ENCODE data around the gene PNPLA7.
"Not testable (repeated sequence)": the region's sequence is repeated elsewhere in the genome, so short reads cannot be mapped to it uniquely, and the experiment has no call there.

Gene PNPLA7

DNA sequence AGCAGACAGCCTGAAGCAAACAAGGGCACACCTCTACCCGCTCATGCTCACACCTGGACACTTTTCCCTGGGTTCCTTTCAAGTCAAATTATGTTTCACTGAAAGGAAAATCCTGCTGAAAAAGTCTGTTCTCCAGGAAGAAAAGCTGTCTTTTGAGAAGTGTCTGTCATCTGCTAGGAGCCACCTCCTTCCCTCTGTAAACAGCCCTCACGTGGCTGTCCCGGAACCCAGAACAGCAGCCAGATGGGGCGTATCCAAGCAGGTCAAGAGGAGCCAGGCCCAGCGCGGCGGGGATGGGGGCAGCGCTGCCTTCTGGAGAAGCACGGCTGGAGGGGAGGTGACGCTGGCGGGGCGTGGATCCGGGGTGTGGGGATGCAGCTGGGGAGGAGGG lies at the start of gene PNPLA7:
Gene PNPLA7, minus strand, starts transcription at position 172 of the 391 bp plus-strand sequence. CDS start 205 bp downstream, outside the sequence.
- no peak for DNase-seq (ENCODE audit: low read depth)

DNA sequence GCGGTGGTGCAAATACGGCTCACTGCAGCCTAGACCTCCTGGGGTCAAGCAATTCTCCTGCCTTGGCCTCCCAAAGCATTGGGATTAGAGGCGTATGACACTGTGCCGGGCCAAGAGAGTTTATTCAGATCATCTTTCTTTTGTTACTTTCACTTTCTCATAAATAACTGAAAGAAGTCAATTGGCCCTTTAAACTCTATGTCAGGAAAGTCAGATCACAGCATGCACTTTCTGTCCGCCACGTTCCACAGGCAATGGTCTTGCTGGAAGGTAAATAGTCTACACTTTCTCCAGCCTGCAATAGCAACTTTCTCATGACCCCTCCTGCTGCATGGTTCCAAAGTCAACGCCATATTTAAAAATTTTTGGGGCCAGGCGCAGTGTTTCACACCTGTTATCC lies 48.7 kb upstream of the PNPLA7 start:
- DNase-seq (ENCODE audit: low read depth): no peak

DNA sequence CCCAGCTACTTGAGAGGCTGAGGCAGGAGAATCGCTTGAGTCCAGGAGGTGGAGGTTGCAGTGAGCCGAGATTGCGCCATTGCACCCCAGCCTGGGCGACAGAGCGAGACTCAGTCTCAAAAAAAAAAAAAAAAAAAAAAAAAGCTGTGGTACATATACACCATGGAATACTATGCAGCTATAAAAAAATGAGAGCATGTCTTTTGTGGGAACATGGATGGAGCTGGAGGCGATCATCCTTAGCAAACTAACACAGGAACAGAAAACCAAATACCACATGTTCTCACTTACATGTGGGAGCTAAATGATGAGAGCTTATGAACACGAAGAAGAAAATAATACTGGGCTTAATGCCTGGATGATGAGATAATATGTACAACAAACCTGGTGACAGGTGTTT lies 46.4 kb upstream of the PNPLA7 start:
- DNase-seq (ENCODE audit: low read depth): not testable (repeated sequence)

DNA sequence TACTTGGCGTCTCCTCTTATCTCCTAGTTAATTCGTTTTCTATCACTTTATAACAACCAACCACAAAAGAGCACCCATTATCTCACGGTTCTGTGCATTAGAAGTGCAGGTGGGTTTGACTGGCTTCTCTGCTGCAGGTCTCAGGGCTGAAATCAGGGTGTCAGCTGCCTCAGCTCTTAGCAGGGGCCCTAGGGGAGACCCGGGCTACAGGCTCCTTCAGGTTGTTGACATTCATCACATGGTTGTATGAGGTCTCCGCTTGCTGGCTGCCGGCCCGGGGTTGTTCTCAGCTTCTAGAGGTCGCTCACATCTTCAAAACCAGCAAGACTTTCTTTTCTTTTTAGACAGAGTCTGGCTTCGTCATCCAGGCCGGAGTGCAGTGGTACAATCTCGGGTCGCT lies 43.0 kb upstream of the PNPLA7 start:
- DNase-seq (ENCODE audit: low read depth): no peak

DNA sequence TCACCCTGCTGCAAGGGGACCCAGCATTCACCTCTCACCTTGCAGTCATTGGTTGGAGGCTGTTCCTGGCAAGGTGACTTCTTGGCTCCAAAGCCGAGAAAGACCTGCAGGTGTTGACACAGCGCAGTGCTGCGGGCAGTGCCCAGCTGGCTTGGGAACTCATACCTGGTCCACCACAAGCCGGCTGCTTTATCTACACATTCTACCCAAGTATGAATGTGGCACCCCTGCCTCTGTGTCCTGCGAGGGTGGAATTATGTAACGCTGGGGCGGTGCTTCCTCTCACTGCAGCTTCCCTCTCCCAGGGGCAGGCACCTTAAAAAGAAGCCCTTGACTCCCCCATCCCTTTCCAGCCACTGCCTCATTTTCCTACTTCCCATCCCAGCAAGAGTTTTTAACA lies 42.6 kb upstream of the PNPLA7 start:
- no peak for DNase-seq (ENCODE audit: low read depth)

DNA sequence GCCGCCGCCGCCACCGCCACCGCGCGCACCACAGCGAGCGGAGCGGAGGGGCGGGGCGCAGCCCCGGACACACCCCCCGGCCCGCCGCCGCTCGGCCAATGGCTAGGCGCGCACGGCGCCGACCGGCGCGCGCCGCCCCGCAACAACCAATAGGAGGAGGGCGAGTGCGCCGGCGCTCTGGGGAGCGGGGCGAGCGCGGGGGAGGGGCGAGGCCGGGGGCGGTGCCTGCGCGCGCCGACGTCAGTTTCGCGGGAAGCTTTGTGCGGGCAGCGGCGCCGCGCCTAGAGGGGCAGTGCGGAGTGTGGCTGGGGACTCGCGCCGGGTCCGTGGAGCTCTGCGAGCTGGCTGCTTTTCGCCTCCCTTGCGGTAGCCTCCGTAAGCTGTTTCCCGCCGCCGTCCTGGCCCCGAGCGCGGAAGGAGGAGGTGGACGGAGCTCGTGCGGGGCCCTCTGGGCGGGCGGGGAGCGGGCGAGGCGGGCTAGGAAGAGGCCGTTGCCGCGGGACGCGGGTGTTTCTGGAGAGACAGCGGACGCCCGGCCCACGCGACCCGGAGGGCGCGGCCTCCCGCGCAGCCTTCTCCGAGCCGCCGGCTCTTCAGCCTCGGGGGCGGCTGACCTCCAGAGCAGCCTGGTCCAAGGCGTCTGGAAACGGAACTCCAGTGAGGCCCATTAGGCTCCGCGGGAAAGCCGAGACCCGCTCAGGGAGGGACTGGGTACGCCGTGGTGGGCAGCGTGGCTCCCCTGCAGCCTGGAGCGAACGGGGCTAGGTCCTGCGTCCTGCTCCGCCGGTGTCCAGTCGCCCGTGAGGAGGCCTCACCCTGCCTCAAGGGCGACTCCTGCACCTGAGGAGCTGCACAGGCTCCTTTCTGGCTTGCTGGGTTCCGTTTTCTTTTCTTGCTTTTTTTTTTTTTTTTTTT lies 40.5 kb upstream of the PNPLA7 start, which contains the start of gene ZMYND19:
Gene ZMYND19, minus strand, starts transcription at position 44 of the 915 bp plus-strand sequence. CDS start 249 bp downstream, outside the sequence.
- no peak for DNase-seq (ENCODE audit: low read depth)

DNA sequence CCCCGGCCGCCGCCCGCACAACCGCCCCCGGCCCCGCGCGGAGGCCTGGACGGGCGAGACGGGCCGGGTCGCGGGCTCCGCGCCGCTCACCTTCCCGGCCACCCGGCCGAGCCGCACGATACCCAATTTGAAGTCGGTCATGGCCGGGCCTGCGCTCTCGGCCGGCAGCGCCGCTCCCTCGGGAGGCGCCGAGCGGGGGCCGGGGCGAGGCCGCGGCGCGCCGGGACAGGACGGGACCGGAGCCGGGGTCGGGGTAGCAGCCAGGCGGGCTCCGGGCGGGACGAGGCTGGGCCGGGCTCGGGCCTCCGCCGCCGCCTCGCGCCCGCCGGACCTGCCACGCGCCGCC lies 39.9 kb upstream of the PNPLA7 start:
- DNase-seq (ENCODE audit: low read depth): no peak

DNA sequence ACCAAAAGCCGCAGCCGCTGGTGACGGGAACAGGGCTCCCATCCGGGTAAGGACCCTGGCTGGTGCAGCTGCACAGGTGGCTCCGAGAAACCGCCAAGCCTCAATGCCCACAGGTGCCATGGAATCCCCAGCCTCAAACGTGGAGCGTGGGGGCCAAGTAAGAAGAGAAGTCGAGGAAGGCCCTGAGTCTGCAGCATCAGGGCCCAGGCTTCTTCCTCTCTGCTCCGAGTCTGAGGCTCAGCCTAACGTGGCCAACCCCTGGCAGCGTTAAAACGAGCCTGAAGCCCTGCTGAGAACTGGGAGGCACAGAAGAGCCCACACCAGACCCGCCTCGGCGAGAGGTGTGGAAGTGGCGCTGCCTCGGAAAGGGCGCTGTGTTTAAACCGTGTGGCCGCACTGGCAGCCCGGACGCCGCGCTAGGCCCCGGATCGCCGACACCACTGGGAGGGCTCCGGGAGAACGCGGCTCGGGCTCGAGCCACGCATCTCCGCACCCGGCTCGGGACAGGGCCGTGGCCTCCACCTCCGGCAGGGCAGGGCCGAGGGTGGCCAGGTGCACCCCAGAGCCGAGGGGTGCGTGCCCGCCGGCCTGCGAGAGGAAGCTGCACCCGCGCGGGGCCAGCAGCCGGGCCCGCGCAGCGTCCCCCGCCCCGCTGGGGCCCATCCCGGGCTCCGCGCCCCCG lies 39.4 kb upstream of the PNPLA7 start:
- no peak for DNase-seq (ENCODE audit: low read depth)

DNA sequence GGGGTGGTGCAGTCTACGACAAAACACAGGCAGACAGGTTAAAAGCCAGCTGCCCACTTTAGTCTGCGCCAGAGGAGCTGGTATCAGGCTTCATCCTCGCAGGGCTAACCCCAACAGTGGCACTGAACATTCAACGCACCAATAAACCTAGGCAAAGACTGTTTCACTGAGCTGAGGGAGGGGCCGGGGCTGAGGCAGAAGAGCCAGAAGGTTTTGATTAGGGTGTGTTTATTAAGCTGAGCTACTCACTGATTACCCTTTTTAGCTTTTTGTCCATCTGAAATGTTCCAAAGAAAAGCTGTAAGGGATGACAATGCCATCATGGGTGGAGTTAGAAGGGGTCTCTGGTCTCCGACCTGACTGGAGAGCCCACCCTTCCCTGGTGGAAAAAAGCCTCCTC lies 38.7 kb upstream of the PNPLA7 start:
- DNase-seq (ENCODE audit: low read depth): no peak

DNA sequence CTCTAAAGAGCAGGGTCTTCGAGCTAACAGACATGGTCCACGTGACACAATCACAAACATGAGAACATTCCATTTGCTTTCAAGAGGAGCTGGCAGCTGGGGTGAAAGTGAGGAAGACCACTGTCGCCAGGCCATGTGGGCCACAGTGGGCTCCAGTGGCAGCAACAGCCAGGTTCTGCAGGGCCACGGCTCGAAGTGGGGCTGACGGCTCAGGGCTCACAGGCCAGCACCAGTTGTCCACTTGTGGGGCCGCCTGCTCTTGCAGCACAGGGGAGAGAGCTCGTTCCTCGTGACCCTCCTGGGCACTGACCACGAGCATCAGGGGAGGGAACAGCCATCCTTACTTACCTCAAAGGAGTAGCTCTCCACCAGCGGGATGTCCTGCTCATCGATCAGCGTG lies 38.1 kb upstream of the PNPLA7 start:
- no peak for DNase-seq (ENCODE audit: low read depth)

DNA sequence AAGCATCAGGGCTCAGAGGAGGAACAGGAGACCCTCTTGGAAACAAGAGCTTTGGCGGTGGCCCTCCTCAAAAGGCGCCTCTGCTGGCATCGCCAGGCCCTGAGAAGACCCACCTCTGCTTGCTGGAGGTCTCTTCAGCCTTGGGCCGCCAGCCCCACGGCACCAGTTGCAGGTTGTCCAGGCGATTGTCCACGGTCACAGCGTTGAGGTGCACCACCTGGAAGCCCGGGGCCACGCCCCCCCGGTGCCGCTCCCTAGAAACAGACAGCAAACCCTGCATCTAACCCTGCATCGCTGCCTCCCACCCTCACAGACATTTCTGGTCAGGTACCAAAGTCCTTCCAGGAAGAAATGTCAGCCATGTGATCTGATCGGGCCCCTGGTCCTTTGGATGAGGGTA lies 36.7 kb upstream of the PNPLA7 start:
- DNase-seq (ENCODE audit: low read depth): no peak

DNA sequence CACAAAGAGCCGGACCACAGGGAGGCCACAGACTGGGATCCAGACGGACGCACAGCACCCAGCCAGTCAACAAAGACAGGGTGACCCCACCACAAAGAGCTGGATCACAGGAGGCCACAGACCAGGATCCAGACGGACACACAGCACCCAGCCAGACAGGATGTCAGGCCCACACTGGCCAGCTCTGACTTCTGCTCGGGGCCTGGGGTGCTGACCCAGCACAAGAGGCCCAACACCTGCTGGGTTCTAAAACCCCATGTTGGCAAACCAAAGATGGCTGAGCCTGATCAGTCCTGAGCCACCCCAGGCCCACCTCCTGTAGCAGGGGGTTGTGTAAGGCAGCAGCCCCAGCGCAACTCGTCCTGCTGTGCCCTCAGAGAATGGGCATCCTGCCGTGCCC lies 33.8 kb upstream of the PNPLA7 start:
- no peak for DNase-seq (ENCODE audit: low read depth)

DNA sequence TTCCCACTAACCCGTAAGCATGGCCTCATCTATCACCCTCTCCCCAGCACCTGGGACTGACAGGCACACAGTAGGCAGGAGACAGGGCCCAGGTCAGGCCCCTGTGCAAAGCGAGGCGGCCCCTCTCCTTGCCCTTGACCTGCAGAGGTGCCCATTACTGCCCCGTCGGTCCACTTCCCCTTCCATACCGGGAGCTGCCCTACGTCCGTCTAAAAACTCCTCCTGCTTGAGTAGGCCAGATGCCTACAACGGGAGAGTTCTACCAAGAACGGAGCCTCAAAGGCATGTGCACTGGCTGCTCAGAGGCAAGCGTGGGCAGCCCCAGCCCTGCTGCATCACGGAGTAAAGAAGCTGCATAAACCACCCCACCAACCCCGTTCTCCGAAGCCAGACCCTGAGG lies 33.1 kb upstream of the PNPLA7 start:
- DNase-seq (ENCODE audit: low read depth): no peak

DNA sequence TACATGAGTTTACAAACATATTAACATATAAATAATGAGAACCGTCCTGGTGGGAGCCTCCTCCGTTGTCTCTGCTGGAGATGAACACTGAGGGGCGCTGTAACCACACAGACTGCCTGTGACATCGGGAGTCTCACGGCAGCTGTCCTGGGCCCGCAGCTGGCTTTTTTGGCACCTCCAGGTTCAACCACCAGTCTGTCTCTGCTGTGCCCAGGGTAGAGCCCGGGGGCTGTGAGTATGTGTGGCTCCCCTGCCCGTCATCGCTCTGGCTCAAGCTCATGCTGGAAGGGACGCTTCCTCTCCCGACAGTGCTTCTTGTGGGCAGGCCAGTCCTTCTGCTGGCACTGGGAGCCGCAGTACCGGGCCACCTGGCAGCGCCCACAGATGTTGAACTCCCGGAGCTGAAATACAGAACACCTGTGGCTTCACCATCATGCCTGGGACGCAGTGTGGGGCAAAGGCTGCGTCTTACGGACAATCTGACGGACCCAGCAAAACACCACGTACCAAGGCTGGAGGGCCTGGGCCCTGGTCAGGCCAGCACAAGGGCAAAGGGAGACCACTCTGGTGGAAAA lies 32.2 kb upstream of the PNPLA7 start:
- no peak for DNase-seq (ENCODE audit: low read depth)

DNA sequence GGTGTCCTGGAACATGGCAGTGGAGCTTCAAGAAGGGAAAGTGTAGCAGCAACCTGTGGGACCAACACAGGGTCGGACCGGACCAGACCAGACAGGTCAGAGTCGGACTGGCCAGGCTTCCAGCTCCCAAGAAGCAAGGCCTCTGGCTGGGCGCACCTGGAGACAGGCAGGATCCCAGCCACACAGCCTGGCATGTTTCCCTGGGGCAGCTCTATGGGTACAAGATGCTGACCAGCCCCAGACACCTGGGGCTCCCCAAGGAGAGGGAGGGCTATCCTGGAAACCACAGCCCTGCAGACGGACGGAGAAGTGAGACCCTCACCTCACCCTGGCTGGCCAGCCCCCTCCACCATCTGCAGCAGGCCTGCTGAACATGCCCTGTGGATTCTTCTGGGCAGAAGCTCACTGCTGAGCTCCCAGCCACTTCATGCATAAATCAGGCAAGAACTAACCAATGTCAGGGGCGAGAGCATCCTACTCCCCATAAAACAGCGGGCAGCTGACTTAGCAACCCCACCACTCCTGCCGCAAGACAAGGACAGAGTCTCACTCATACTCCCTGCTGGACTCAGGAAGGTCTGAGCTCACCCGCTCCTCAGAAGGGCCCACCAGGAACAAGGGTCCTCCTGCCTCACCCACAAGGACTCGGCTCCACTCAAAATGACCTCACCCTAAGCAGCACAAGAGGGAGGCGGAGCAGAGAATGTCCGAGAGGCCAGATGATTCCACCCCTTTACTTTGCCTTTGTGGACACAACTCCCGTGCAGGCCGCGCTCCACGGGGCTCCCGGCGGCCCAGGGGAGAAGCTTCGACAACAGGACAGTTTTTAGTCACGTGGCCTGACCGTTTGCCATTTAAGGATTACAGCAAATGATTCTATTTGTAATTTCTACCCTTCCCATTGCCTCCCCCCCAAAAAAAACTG lies 31.4 kb upstream of the PNPLA7 start:
- no peak for DNase-seq (ENCODE audit: low read depth)

DNA sequence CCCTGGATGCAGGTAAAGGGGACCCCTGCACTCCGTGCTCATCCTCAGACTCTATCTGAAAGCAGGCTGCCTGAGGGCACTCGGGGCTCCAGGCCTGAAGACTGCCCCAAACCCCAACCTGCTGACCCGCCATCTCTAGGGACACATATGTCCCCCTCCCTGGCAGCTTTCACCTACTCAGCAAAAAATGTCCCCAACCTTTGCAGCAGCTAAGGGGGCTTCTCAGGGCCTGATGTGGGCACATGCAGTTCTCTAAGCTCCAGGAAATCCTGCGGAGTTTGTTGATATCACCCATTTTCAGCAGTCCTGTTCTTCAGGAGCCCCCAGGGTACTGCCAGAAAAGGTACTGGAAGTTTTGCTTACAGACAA lies 30.7 kb upstream of the PNPLA7 start:
- no peak for DNase-seq (ENCODE audit: low read depth)

DNA sequence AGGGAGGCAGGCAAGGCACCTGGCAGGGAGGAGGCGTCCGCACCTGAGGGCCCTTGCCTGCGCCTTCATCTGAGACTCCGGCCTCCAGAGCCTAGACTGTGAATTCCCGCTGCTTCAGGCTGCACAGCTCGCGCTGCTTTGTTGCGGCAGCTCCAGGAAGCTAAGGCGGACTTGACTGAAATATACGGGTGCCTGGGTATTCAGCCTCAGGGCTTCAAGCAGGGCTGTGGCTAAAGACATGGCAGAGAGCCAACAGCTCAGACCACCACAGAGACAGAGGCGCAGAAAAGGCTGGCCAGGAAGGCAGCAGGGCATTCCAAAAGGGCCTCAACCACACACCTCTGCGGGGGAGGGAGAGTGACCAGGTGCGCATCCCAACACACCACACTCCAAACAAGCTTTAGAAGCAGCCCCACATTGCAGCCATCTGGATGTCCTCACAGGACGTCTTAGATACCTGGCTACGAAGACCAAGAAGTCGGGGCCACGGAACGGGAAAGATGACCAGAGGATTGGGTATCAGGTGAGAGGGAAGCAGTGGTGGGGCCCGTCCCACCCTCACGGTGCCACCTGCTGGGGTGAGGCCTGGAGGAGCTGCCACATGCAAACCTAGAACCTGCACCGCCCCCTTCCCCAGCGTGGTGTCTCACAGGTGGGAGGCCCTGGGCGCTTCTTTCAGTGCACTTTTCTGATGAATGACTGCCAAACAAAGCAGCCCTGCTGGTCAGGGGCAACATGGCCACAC lies 30.2 kb upstream of the PNPLA7 start:
- DNase-seq (ENCODE audit: low read depth): no peak

DNA sequence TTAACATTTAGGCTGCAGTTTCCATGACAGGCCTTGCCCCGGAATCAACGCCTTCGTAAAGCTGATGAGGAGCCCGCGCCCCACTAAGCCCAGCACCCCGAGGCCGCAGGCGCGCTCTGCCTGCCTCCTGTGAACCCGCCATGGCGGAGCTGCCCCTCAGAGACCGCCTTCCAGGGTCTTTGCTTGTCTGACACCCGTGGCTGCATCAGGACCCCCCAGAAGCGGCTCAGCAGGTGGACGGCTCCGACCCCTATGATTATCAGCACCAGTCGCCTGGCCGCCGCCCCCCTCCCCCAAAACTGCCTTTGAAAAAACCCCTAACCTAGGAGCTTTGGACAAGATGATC lies 29.0 kb upstream of the PNPLA7 start:
- no peak for DNase-seq (ENCODE audit: low read depth)

DNA sequence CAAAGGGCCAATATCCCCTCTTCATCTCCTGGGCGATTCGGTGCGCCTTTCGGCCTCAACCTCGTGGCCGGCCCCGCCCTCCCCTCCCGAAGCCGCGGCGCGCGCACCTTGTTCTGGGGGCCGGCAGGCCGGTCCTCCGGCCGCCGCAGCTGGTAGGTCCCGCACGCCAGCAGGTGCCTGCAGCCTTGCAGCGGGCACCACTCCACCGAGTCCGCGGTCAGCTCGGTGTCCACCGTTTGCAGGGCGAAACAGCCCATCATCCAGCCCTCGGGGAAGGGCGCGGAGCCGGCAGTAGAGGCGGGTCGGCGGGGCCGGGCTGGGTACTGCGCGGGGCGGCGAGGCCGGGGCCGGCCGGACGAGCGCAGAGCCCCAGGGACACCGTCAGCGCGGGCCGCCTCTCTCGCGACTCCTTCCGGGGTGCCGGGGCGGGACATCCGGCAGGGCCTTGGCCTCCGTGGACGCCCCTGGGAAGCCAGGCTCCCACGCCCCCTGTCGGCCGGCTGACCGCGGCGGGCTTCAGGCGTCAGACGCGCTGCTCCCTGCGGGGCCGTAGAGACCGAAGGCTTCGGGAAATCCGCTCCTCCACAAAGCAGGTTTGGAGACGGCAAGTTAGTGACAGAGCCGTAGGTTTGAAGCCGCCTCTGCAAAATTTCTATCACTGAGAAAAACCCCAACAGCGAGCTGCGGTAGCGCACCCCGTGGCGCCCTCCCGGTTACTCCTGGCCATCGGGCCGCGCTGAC lies 28.5 kb upstream of the PNPLA7 start, which contains the start of gene DPH7:
Gene DPH7, minus strand, starts transcription at position 408 of the 741 bp plus-strand sequence. Its CDS starts 148 bp downstream, at position 260.
- peak; percentile 31 for DNase-seq (ENCODE audit: low read depth)

DNA sequence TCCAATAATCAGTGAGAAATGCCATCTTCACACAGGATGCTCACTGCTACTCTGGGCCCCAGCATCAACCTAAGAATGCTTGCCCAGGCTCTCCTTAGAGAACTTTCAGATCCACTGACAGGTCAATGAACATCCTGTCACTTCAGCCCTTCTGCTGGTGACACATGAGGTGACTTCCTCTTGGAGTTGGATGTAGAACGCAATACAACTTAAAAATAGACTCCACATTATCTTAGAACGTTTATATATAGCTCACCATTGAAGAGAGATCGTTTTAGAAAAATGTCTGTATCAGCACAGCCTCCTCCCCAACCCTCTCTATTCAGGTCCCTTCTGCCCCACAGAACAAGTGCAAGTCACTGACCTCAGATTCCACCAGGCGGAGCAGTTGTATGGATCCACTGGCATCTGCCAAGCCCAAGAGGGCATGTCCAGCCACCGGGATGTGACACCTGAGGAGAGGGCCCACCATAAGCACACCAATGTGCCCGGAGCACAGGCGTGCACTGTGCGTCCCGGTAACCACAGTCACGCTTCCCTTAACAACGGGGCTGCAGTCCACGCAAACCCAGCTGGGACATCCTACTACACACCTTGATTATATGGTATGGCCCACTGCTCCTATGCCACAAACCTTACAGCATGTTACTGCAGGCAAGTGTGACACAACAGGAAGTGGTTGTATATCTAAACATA lies 25.7 kb upstream of the PNPLA7 start:
- DNase-seq (ENCODE audit: low read depth): no peak

Data from non-pigmented ciliary epithelial cell (primary cell).